Measurements from ENCODE around the gene FAM83G.

FAM83G gene

GRCh38 chr17:18921912-18922451 is 82.6 kb downstream of the FAM83G start:
- Histone ChIP-seq H3K9me3 (ENCODE audit: insufficient read depth, low read depth, low read length) (no peaks in the 10 kb centered on the region), H3K4me2 (ENCODE audit: low read depth, low read length, poor library complexity, severe bottlenecking) (peak overlapping the region; percentile 70), H4K20me1 (ENCODE audit: insufficient read depth, low read length, poor library complexity, severe bottlenecking) (no peaks in the 10 kb centered on the region), H3K79me2 (ENCODE audit: insufficient read depth, low read length) (peaks cover 54% of the 10 kb centered on the region), H2AFZ (ENCODE audit: low read length) (no peak overlapping the region), H3F3A (ENCODE audit: low read depth) (peaks cover under 1% of the 10 kb centered on the region; the same call in 1 of the 2 replicates), H3K9ac (ENCODE audit: low read depth, low read length, poor library complexity, severe bottlenecking) (peak overlapping the region; percentile 12), H3K4me1 (ENCODE audit: insufficient read depth, low read length, poor library complexity, severe bottlenecking) (peaks cover 50% of the 10 kb centered on the region), H3K4me3 (ENCODE audit: low read length, poor library complexity, severe bottlenecking) (peak overlapping the region; percentile 53), H3K9me2 (replicated peaks; ENCODE audit: low read depth, low read length) (no peaks in the 10 kb centered on the region), H3K36me3 (ENCODE audit: insufficient read depth, low read length) (peaks cover 22% of the 10 kb centered on the region), H3K27me3 (ENCODE audit: insufficient read depth, low read length, poor library complexity, severe bottlenecking) (no peaks in the 10 kb centered on the region)
- no peak for TF ChIP-seq EZH2phosphoT487 (IDR thresholded peaks at IDR 0.05; ENCODE audit: borderline replicate concordance)
- TF ChIP-seq, protein P1, sequence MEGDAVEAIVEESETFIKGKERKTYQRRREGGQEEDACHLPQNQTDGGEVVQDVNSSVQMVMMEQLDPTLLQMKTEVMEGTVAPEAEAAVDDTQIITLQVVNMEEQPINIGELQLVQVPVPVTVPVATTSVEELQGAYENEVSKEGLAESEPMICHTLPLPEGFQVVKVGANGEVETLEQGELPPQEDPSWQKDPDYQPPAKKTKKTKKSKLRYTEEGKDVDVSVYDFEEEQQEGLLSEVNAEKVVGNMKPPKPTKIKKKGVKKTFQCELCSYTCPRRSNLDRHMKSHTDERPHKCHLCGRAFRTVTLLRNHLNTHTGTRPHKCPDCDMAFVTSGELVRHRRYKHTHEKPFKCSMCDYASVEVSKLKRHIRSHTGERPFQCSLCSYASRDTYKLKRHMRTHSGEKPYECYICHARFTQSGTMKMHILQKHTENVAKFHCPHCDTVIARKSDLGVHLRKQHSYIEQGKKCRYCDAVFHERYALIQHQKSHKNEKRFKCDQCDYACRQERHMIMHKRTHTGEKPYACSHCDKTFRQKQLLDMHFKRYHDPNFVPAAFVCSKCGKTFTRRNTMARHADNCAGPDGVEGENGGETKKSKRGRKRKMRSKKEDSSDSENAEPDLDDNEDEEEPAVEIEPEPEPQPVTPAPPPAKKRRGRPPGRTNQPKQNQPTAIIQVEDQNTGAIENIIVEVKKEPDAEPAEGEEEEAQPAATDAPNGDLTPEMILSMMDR (conservative IDR thresholded peaks at IDR 0.05; ENCODE audit: low read length), result no peak

- no peak overlapping the region for H2AFZ ChIP-seq (ENCODE audit: low read length)
- H3K27me3 ChIP-seq (ENCODE audit: insufficient read depth, low read length, poor library complexity, severe bottlenecking), result no peaks in the 10 kb centered on the region
- peaks cover 51% of the 10 kb centered on the region for H3K4me1 ChIP-seq (ENCODE audit: insufficient read depth, low read length, poor library complexity, severe bottlenecking)
- TF ChIP-seq, protein P1 (conservative IDR thresholded peaks at IDR 0.05; ENCODE audit: low read length), result no peak
- no peak for TF ChIP-seq EZH2phosphoT487 (IDR thresholded peaks at IDR 0.05; ENCODE audit: borderline replicate concordance)
- no peaks in the 10 kb centered on the region for H3K9me3 ChIP-seq (ENCODE audit: insufficient read depth, low read depth, low read length)
- no peaks in the 10 kb centered on the region for H3K9me2 ChIP-seq (replicated peaks; ENCODE audit: low read depth, low read length)
- peak overlapping the region; percentile 12 for H3K9ac ChIP-seq (ENCODE audit: low read depth, low read length, poor library complexity, severe bottlenecking)
- H3F3A ChIP-seq (ENCODE audit: low read depth), result peaks cover 5% of the 10 kb centered on the region; the same call in 1 of the 2 replicates
- H3K4me2 ChIP-seq (ENCODE audit: low read depth, low read length, poor library complexity, severe bottlenecking), result peak overlapping the region; percentile 70
- H3K4me3 ChIP-seq (ENCODE audit: low read length, poor library complexity, severe bottlenecking), result peak overlapping the region; percentile 53
- H3K79me2 ChIP-seq (ENCODE audit: insufficient read depth, low read length), result peaks cover 54% of the 10 kb centered on the region
- no peaks in the 10 kb centered on the region for H4K20me1 ChIP-seq (ENCODE audit: insufficient read depth, low read length, poor library complexity, severe bottlenecking)
- peaks cover 19% of the 10 kb centered on the region for H3K36me3 ChIP-seq (ENCODE audit: insufficient read depth, low read length)
Observed at GRCh38 chr17:18921485-18921884, 83.1 kb downstream of the FAM83G start.

GRCh38 chr17:18920911-18921441 is 83.6 kb downstream of the FAM83G start:
- Histone ChIP-seq H3K9me2 (replicated peaks; ENCODE audit: low read depth, low read length) (no peaks in the 10 kb centered on the region), H3K9me3 (ENCODE audit: insufficient read depth, low read depth, low read length) (no peaks in the 10 kb centered on the region), H2AFZ (ENCODE audit: low read length) (no peak overlapping the region), H3K36me3 (ENCODE audit: insufficient read depth, low read length) (peaks cover 19% of the 10 kb centered on the region), H3K4me1 (ENCODE audit: insufficient read depth, low read length, poor library complexity, severe bottlenecking) (peaks cover 55% of the 10 kb centered on the region), H3K4me2 (ENCODE audit: low read depth, low read length, poor library complexity, severe bottlenecking) (peak overlapping the region; percentile 70), H3K79me2 (ENCODE audit: insufficient read depth, low read length) (peaks cover 54% of the 10 kb centered on the region), H3K9ac (ENCODE audit: low read depth, low read length, poor library complexity, severe bottlenecking) (peak overlapping the region; percentile 12), H3K27me3 (ENCODE audit: insufficient read depth, low read length, poor library complexity, severe bottlenecking) (no peaks in the 10 kb centered on the region), H3K4me3 (ENCODE audit: low read length, poor library complexity, severe bottlenecking) (peak overlapping the region; percentile 53), H3F3A (ENCODE audit: low read depth) (peaks cover 6% of the 10 kb centered on the region; the same call in 1 of the 2 replicates), H4K20me1 (ENCODE audit: insufficient read depth, low read length, poor library complexity, severe bottlenecking) (no peaks in the 10 kb centered on the region)
- TF ChIP-seq, protein P1 (conservative IDR thresholded peaks at IDR 0.05; ENCODE audit: low read length), result no peak
- no peak for TF ChIP-seq EZH2phosphoT487 (IDR thresholded peaks at IDR 0.05; ENCODE audit: borderline replicate concordance)

All from Loucy (cell line).